ENCODE results near the gene FGF4. TPM values are rescaled to one million over a fixed set of nuclear protein-coding genes. Genes with fewer than 3 reads are reported as not detected.

Gene FGF4
- total and polyA plus RNA-seq, 2 donors (not counting 3 experiments of a cell fraction or from before 2014, with no cell fraction given) = not detected

GRCh38 chr11:69807106-69807815, 32.1 kb upstream of the FGF4 start:
- no peaks in the 10 kb centered on the region for H3K9me1 ChIP-seq (replicated peaks; ENCODE audit: control insufficient read depth, extremely low read depth, insufficient read depth, low read length)
- no peaks in the 10 kb centered on the region for H3K9me3 ChIP-seq (replicated peaks; ENCODE audit: control insufficient read depth, insufficient read depth, low read length)
- FAIRE-seq (no peak), DNase-seq (ENCODE audit: low read depth, low spot score) (no peak)
- intact Hi-C loops (cut with micrococcal nuclease) (no loop called here), dilution Hi-C loops (cut with MboI; ENCODE audit: extremely low pct_ligation_motif_present, low sequenced_read_pairs) (no loop called here)
- no peaks in the 10 kb centered on the region for H3K36me3 ChIP-seq (ENCODE audit: control insufficient read depth in 2 of 2, extremely low read depth in 1 of 2, insufficient read depth in 2 of 2, low read length in 2 of 2)
- H3K27me3 ChIP-seq (ENCODE audit: control insufficient read depth in 2 of 2, insufficient read depth in 2 of 2, low read length in 2 of 2) = peaks cover 2% of the 10 kb centered on the region in 2 experiments
- no peak overlapping the region for H3K4me3 ChIP-seq (replicated peaks in 1 of 3; ENCODE audit: insufficient read depth in 1 of 3, low read depth in 1 of 3, low read length in 3 of 3)
- H3K27ac ChIP-seq (ENCODE audit: insufficient read depth, low read depth, low read length) = no peak overlapping the region
- no peaks in the 10 kb centered on the region for H3K4me1 ChIP-seq (ENCODE audit: control insufficient read depth, extremely low read depth, insufficient read depth, low read length)
- ChIA-PET CTCF (no interaction called here), POLR2A (no interaction called here)
- no peak overlapping the region for H2AFZ ChIP-seq (ENCODE audit: low read depth, low read length)
- TF ChIP-seq GATA2 (IDR thresholded peaks at IDR 0.05; ENCODE audit: insufficient read depth, insufficient read length, low read depth, low read length) (no peak), MAX (IDR thresholded peaks at IDR 0.05; ENCODE audit: insufficient read depth, insufficient read length) (no peak), POLR2A (IDR thresholded peaks at IDR 0.05; ENCODE audit: low read depth, low read length) (no peak), POLR2AphosphoS5 (IDR thresholded peaks at IDR 0.05; ENCODE audit: insufficient read depth, low read depth, low read length) (no peak), CTCF (IDR thresholded peaks at IDR 0.05; ENCODE audit: extremely low read depth in 1 of 2, insufficient read depth in 1 of 2, low read depth in 1 of 2, low read length in 2 of 2) (no peak), JUN (IDR thresholded peaks at IDR 0.05; ENCODE audit: borderline replicate concordance, insufficient read depth, insufficient read length, low read depth) (no peak), MYC (IDR thresholded peaks at IDR 0.05; ENCODE audit: low read depth, low read length) (no peak), FOS (IDR thresholded peaks at IDR 0.05; ENCODE audit: borderline replicate concordance, insufficient read depth, low read length) (no peak)
- no peak overlapping the region for H3K9ac ChIP-seq (replicated peaks; ENCODE audit: extremely low read depth, insufficient read depth, low read length)
- BruUV-seq (replicated peaks) = no TSS peak
- no peak overlapping the region for H3K4me2 ChIP-seq (ENCODE audit: insufficient read depth, low read length)
- H4K20me1 ChIP-seq (replicated peaks; ENCODE audit: control insufficient read depth, extremely low read depth, insufficient read depth, low read length) = no peaks in the 10 kb centered on the region
- H3K79me2 ChIP-seq (ENCODE audit: control insufficient read depth, insufficient read depth, low read length) = no peaks in the 10 kb centered on the region

All from endothelial cell of umbilical vein (primary cell).